Activated CD4-positive, alpha-beta T cell treated with anti-CD3 and anti-CD28 coated beads, Interleukin-2, amount 50 U/mL, for 16 hours (primary cell): ENCODE measurements around the gene GBF1.
"Not testable (repeated sequence)": the region's sequence is repeated elsewhere in the genome, so short reads cannot be mapped to it uniquely, and the experiment has no call there.

Experiments used
- DNase-seq: peaks from one replicate; pipeline ENCODE4 v3.0.0-alpha.2; 2020

Gene GBF1

GRCh38 chr10:102268375-102268888, 23.1 kb downstream of the GBF1 start:
- no peak for DNase-seq

- DNase-seq, result no peak
These were observed 23.7 kb downstream of the GBF1 start for GRCh38 chr10:102269017-102269416.

GRCh38 chr10:102274062-102274461, 28.7 kb downstream of the GBF1 start:
- no peak for DNase-seq

- no peak for DNase-seq
These were observed 30.0 kb downstream of the GBF1 start for GRCh38 chr10:102275343-102275742.

DNA sequence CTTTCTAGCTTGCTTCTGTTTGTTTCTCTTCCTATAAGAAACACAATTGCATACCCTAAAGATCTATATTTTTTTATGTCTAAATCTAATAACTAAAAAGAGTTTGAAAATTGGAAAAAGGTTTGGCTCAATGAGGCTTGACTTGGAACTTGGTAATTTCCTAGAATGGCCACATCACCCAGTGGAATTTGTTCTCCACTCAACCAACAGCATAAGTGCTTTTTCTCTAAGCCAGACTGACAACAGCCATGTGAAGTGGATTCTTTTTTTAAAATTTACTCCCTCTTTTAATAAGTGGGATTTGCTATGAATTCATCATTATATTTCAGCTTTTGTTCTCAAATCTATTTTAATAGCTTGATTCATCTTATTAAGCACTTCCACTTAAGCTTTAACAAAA, 33.8 kb downstream of the GBF1 start:
- no peak for DNase-seq

- DNase-seq, result no peak
These were observed 35.2 kb downstream of the GBF1 start for GRCh38 chr10:102280397-102281101.

- DNase-seq, result no peak
These were observed 35.8 kb downstream of the GBF1 start for GRCh38 chr10:102281102-102281487.

DNA sequence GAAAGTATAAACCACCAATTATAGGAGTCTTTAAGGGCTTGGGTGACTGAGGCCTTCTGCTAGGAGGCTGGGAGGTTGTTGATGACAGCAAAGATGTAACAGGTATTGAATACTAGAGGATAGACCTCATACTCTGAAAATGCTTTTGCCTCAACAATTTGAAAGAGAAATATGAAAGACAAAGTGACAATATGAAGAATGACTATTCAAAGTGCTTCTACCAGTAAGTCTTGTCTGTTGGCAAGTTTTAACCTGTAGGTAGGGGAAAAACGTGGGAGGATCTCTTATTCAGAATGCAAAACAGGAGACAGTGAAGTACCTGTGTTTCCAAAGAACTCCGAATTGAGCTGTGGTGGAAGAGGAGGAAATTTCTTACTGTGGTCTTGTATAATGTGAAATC, 38.2 kb downstream of the GBF1 start:
- no peak for DNase-seq

GRCh38 chr10:102283890-102284289, 38.6 kb downstream of the GBF1 start:
- no peak for DNase-seq

- no peak for DNase-seq
These were observed 39.2 kb downstream of the GBF1 start for GRCh38 chr10:102284531-102284930.

DNA sequence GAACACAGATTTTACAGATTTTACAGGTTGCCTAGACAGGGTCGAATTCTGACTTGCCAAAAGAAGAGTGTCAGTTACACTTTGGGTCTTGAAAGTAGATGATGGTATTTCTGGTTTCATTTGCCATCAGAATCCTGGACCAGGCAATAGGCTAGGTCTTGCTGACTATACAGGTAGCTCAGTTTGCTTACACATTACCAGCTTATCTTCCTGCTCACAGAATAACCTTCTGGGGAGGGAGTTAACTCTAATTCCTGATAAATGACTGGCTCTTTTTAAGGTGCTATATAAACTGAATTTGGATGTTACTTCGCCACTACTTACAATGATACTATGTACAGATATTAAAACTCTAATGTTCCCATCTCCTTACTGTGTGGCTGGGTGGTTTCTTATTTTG, 39.8 kb downstream of the GBF1 start:
- DNase-seq, result peak; percentile 48

DNA sequence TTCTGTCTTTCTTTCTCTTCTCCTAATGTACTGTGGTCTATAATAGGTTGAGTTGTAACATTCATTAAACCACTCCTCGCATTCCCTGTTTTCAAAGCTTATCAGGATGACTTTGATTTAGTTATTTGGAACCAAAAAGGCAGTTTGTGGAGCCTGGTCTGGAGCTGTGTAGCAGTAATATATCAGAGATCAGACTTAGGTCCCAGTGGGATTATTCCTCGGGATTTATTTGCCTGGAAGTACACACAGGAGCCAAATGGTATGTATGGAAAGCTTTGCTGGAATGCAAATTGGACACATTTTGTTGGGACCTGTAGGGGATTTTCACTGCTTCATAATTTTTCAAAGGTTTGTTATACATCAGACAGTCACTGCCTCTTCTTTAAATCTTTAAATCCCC, 40.9 kb downstream of the GBF1 start:
- DNase-seq, result no peak

- no peak for DNase-seq
These were observed 42.2 kb downstream of the GBF1 start for GRCh38 chr10:102287538-102287937.

DNA sequence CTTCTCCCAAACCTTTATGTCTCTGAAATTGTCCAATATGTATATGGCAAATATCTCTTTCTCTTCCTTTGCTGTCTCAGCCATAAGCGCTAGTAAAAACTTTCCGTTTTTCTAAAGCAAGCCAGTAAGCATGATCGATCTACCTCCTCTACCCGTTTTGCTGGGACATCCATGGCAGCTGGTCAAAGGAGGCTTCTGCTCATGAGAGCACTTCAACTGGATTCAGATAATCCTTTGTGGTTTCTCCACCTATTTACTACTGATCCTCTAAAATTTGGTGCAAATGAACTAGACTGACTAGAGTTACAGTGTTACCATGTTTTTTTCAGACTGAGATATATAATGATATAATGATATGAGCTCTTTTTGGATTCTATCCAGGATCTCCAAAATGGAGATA, 42.7 kb downstream of the GBF1 start:
- DNase-seq, result no peak

DNA sequence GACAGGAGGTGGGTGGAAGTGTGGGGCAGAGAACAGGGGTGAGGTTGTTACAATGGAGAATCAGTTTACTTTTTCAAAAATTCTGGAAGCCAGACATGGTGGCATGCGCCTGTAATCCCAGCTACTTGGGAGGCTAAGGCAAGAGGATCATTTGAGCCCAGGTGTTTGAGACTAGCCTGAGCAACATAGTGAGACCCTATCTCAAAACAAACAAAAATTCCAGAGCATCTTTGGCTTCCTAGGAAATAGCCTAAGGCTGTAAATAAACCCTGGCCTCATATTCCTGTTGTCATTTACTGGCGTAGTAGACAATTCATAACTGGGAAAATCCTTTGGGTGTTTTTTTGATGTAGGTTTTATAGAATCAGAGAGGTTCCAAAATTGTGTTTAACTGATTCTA, 44.0 kb downstream of the GBF1 start:
- DNase-seq, result no peak

GRCh38 chr10:102289840-102290239, 44.5 kb downstream of the GBF1 start:
- DNase-seq, result no peak

DNA sequence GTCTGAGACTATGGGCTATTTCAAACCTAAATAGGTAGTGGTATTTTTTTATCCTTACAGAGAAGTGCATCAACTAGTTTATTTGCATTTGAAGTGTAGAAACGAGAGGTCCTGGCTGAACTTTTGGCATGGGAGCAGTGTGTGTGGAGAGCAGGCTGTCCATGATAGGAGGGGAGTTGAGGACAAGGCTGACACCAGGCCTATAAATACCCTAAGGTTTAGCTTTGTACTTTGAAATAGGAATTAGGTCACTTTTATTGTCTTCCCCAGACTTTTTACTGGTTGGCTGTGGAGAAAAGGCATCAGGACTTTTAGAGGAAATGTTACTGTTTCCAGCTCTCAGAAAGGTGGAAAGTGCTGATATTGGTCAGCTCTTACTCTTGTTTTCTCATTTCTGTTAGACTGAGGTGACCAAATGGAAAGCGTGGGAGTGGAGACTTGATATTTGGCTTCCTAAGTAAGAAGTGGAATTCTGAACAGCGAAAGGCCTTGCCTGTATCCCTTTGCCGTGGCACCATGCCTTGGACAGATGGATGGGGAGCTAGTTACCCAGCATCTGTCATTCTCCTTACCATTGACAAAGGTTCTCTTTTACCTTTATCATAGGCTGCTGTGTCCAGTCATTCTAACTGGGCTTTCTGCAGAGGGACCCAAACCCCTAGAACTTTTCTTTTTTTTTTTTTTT, 46.0 kb downstream of the GBF1 start:
- DNase-seq, result no peak

GRCh38 chr10:102297101-102297500, 51.8 kb downstream of the GBF1 start:
- no peak for DNase-seq

DNA sequence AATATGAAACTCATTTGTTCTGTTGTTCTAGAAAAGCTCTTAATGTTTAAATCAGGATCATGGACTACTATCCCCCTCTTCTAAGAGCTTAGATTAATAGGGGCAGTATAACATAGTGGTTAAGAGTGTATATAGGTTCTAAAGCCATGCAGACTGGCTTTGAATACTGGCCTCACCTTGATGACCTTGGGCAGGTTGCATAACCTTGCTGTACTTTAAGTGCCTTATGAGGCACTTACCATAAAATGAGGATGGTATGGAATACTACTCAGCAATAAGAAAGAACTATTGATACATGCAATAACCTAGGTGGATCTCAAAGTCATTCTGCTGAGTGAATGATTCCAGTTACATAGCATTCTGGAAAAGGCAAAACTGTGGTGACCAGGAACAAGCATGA, 53.6 kb downstream of the GBF1 start:
- no peak for DNase-seq

GRCh38 chr10:102299873-102300272, 54.5 kb downstream of the GBF1 start:
- DNase-seq, result no peak

DNA sequence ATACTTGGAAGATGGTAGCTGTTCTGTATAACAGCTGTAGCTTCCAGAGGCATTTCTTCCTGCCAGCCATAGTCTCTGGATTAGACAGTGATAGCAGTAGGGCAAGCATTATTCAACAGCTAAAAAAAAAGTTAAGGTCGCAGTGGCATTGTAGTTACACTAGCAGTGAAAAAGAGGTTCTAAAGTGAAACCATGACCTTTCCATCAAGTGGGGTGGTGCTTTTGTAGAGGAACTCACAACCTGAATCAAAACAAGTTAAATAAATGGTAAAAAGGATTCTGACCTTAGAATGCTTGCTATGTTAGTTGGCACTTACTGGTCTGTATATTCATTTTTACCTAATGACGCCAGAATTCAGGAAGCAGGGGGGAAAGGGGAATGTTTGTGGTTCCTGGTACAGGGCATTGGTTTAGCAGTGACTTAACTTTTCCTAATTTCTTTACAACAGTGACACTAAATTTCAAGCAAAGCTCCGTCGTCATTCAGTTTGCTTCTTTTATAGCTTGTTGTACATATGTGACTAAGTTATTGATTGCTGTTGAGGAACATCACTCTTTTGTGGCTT, 55.0 kb downstream of the GBF1 start:
- no peak for DNase-seq

DNA sequence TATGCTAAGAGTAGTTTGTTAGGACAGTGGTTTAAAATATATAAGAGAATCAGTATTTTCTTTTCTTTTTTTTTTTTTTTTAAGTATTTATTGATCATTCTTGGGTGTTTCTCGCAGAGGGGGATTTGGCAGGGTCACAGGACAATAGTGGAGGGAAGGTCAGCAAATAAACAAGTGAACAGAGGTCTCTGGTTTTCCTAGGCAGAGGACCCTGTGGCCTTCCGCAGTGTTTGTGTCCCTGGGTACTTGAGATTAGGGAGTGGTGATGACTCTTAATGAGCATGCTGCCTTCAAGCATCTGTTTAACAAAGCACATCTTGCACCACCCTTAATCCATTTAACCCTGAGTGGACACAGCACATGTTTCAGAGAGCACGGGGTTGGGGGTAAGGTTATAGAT, 55.6 kb downstream of the GBF1 start:
- DNase-seq, result not testable (repeated sequence)

DNA sequence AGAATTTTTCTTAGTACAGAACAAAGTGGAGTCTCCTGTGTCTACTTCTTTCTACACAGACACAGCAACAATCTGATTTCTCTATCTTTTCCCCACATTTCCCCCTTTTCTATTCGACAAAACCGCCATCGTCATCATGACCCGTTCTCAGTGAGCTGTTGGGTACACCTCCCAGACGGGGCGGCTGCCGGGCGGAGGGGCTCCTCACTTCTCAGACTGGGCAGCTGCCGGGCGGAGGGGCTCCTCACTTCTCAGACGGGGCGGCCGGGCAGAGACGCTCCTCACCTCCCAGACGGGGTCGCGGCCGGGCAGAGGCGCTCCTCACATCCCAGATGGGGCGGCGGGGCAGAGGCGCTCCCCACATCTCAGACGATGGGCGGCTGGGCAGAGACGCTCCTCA, 56.0 kb downstream of the GBF1 start:
- DNase-seq, result not testable (repeated sequence)

GRCh38 chr10:102302611-102303010, 57.3 kb downstream of the GBF1 start:
- no peak for DNase-seq
